OCI-LY1 (cell line): Measurements from ENCODE around the gene NECTIN1.

Experiments used
- CTCF ChIP-seq: fragments of 200-600 bp; sonication (generic), shearing (Covaris generic); IDR thresholded peaks from 2 replicates; pipeline ENCODE4 v1.5.1; 2017; ENCODE audit warnings: mild to moderate bottlenecking, antibody characterized with exemption, low read length, moderate library complexity, mixed read lengths
- EZH2 ChIP-seq: fragments of 200-600 bp; sonication (generic), shearing (Covaris generic); IDR thresholded peaks from 2 replicates; pipeline ENCODE4 v1.8.0; 2017; ENCODE audit warnings: borderline replicate concordance, mixed run types, mild to moderate bottlenecking, antibody characterized with exemption, low read length, moderate library complexity, mixed read lengths

DNA sequence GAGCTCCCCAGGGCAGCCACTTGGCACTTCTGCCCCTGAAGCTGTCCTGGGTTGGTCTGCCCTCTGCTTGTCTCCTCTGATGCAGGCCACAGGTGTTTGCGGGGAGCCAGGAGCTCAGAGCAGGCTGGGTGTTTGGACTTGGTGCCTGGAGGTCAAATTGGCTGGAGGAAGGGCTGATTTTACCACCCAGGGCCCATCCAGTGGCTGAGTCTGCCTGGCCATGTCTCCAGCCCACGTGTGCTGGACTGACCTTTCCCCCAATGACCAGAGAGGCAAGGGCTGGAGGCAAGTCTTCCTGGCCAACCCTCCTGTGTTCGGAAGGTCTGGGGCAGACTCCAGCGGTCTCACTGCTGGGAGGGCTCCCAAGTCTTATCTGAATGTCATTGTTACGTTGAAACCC, 84.0 kb downstream of the NECTIN1 start:
- no peak for TF ChIP-seq EZH2
- no peak for TF ChIP-seq CTCF
